ENCODE results near the gene CHN1.
A peak's percentile ranks its signal among the peaks of the same experiment; 100 is the strongest.

CHN1 gene, protein sequence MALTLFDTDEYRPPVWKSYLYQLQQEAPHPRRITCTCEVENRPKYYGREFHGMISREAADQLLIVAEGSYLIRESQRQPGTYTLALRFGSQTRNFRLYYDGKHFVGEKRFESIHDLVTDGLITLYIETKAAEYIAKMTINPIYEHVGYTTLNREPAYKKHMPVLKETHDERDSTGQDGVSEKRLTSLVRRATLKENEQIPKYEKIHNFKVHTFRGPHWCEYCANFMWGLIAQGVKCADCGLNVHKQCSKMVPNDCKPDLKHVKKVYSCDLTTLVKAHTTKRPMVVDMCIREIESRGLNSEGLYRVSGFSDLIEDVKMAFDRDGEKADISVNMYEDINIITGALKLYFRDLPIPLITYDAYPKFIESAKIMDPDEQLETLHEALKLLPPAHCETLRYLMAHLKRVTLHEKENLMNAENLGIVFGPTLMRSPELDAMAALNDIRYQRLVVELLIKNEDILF

DNA sequence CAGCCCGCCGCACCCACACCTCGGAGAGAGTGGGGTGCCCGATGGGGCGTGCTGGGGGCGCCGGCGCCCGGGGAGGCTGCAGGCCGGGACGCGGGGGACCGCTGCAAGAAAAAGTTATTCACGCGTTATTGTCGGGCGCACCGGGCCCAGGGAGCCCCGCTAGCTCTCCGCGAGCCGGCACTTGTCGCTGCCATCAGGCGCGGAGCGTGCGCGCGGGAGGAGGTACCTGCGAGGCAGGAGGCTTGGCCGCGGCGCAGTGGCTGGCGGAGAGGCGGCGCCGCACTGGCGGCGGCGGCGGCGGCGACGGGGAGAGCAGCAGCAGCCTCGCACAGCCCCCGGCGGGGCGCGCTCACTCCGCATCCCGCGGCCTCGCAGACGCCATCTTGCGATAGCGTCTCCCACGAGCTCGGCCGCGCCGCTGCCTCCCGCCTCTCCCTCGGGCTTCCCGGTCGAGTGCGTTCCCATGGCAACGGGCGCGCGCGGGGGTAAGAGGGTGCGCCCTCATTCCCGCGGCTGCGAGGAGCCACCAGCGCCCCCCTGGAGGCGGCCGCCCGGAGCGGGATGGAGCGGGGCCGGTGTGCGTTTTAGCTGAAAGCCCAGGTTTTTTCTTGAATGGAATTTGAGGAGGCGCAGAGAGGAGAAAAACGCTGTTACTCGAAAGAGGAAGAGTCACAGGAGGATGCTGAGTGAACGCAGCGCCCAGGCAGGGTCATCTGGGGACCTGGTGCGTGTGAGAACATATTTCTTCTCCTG, at the start of gene CHN1:
Gene CHN1, minus strand, starts transcription at position 402 of the 753 bp plus-strand sequence. CDS start 469 bp downstream, outside the sequence.
- Histone ChIP-seq H3K4me3 (peak within 1 kb of the TSS; percentile 38 to 65 (median 53)), H3K27ac (peak within 1 kb of the TSS in 17 of 21 experiments; percentile 4 to 78 (median 56))

DNA sequence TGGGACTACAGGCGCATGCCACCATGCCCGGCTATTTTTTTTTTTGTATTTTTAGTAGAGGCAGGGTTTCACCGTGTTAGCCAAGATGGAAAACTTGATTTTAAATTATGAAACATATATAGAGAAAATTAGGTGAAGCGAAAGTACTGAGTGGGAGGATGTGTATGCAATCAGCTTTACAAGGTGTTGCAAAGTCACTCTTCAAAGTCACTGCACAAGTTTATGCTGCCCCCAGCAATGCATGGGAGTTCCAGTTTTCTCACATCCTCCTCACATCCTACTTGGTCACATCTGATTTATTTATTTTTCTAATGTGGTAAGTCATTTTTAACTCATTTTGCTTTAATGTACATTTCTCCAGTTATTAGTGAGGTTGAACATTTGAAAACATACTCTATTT, 49.2 kb upstream of the CHN1 start:
- no peak overlapping the region for H3K27ac ChIP-seq
- no peak overlapping the region for H3K4me3 ChIP-seq

DNA sequence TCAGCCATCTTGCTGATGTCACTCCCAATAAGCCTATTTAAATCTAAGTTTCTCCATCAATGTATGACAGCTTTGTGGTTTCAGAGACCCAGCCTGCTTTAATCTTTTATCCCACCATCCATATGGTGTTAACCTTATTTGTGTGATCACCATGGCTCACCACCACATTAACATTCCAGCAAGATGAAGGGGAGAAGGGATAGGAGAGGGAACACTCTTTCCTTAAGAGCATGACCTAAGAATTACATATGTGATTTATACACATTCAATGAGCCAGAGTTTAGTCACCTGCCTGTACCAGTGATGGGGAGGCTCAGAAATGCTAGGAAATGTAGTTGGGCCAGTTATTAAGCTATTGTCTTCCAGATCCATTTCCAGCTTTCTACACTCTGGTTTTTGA, 44.5 kb upstream of the CHN1 start:
- Histone ChIP-seq H3K4me3 (no peak overlapping the region), H3K27ac (no peak overlapping the region)

DNA sequence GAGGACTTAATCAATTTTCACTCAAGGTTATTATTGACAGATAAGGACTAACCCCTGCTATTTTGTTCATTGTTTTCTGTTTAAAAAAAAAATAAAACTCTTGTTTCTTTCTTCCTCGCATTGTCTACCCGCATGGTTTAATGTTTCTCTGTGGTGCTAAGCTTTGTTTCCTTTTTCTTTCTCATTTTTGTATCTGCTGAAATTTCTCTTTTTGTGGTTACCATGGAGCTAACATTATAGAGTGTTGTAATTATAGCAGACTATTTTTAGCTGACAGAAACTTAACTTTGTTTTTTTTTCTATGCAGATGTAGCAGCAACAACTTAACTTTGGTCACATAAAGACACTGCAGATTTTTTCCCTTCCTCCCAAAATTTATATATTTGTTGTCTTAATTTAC, 43.1 kb upstream of the CHN1 start:
- no peak overlapping the region for H3K4me3 ChIP-seq
- no peak overlapping the region for H3K27ac ChIP-seq

DNA sequence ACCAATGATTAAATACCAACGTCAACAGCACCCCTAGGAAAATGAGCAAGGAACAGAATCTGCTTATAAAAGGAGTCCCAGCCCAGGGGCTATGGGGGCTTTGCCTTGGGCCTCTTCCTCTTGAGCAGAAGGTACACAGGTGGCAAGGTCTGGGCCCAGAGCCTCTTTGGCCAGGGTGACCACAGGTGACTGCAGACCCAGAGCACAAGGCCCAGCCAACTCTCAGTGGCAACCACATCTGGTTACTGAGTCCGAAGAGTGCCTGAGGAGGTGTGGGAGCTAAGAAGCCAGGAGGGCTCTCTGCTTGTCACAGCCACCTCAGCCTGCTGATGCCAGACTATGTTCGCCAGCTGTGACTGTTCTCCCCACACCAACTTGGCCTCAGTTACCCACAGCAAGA, 34.3 kb upstream of the CHN1 start:
- Histone ChIP-seq H3K27ac (no peak overlapping the region), H3K4me3 (no peak overlapping the region)

DNA sequence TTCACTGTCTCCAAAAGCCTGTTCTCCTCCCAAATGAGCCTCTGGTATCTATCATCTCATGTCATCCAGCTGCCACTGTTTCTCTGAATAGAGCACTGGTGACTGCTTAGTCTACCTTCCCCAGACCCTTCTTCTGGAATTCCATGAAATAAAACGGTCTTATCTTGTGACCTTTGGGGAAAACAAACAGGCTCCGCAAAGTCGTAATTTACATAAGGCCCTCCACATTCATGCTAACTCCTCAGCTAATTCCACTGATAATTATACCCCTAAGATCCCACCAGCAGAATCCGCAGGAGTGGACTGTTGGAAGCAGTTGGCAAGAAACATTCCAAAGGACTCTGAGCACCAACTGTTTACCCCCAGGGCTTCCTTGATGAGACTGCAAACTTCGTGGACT, 33.9 kb upstream of the CHN1 start:
- no peak overlapping the region for H3K4me3 ChIP-seq

DNA sequence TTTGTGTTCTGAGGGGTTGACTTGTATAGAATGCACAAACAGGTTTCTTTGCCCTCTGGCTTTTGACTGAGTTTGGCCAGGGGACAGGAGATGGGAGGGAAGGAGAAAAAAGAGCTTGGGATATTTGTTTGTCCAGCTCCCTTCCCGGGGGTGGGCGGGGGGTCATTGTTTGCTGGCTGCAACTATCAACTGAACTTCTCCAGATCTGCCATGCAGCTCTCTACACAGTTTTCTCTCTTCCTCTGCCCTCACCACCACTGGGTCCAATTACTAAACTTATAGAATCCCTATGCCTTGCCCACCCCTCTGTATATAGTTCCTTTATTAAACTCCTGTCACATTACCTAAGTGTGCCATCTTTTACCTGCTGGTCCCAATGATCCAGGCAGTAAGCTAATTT, 32.8 kb upstream of the CHN1 start:
- H3K27ac ChIP-seq = no peak overlapping the region
- no peak overlapping the region for H3K4me3 ChIP-seq

More for the DNA sequence above, 33.9 kb upstream of the CHN1 start:
- no peak overlapping the region for H3K27ac ChIP-seq

DNA sequence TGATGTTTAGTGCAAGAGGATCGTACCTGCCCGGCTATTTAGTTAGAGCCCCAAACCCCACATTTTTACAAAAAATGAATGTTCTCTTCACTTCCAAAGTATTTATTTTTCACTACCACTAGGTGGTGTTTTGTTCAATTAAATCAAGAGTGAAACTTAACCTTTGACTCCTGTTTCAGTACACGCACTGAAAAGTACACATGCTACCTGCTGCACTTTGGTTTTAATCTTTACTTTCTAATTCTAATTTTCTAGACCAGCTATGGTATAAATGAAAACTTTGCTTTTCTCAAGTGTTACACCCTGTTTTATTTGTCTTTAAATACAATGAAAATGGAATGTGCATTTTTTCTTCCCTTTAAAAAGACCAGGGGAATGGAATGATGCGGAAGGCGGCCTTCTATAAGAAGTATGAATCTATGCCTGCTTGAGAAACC, 31.4 kb upstream of the CHN1 start:
- H3K4me3 ChIP-seq = no peak overlapping the region
- H3K27ac ChIP-seq = no peak overlapping the region

DNA sequence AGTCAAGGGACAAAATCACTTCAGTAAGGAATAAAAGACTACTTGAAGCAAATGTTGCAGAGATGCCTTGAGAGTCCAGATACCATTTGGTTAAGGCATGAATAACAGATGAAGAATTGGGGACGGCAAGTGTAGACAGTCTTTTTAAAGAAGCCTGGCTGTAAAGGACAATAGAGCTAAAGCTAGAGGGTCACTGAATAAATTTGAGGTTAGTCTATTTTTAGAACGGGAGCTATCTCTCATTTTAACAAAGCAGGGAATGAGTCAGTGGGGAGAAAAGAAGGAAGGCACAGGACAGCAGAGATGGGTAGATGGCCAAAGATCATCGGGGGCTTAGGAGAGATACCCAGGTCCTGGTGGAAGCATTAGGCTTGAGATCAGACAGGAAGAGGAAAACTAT, 30.6 kb upstream of the CHN1 start:
- no peak overlapping the region for H3K4me3 ChIP-seq
- no peak overlapping the region for H3K27ac ChIP-seq

DNA sequence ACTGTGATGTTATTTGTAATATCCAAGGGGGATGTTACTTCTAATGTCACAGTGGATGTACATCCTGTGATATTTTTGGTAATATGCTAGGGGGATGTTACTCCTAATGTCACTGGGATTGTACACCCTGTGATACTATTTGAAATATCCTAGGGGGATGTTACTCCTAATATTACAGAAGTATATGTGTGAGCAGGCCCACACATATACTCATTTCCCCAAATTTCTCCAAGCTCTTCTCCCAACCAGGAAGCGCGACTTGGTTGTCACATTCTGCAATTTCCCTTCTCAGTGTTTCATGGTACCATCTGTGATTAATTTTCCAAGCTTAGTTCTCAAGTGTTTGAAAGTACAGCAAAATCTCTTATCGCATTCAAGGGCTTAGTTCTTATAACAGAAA, 29.5 kb upstream of the CHN1 start:
- H3K27ac ChIP-seq = no peak overlapping the region
- H3K4me3 ChIP-seq = no peak overlapping the region

DNA sequence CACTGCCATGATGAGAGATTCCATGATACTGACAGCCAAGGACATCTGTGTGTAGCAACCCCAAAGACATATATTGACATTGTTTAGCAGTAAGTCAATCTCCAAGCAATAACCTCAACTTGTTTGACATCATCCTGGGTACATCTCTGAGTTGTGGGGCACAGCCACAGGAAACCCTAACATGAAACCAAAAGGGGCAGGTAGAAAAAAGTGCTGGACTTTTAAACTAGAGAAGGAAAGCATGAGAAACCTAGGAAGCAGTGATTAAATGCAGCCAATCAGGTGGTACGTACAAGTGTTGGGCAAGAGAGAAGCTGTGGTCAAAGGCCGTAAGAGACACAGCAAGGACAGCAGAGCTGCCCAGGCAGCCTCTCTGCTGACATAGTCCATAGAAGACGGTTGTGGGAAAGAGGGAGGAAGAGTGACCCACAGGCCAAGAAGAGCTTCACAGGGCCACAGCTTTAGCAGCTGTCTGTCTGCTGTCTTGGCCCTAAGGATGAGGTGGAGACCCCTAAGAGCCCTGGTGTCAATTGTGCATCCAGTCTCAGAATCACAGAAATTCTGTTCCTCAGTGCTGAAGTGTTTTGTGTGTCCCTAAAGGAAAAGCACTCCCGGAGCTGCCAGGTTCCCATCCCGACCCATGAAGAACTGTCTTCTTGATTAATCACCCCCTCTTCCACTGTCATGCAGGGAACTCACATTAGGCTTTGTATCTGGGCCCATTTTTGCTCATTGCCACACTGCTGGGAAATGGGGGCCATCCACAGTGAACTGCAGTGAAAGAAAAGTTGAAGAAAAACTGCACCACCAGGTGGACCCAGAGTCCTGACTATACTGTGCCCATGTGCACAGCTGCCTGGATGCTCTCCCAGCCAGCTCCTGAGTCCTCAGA, 25.4 kb upstream of the CHN1 start:
- Histone ChIP-seq H3K27ac (no peak overlapping the region), H3K4me3 (no peak overlapping the region)

DNA sequence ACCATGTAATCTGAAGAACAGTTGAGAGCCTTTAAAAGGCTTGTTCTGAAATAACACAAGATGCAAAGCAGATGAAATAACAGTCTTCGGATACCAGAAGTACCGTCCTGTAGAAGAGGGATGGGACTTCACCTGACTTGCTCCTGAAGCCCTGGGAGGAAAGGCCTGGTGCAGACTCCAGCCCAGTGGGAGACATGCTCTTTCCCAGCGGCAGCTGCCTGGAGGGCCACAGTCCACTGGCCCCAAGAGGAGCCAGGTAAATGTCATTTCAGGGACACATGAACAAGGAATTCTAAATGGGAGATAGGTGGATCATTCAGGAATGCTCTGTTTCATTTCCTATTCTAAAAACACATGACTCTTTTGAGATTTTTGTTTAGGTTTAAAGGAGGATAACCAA, 22.6 kb upstream of the CHN1 start:
- H3K4me3 ChIP-seq = no peak overlapping the region
- H3K27ac ChIP-seq = peak overlapping the region in 2 of 21 experiments; percentile 1 to 51

DNA sequence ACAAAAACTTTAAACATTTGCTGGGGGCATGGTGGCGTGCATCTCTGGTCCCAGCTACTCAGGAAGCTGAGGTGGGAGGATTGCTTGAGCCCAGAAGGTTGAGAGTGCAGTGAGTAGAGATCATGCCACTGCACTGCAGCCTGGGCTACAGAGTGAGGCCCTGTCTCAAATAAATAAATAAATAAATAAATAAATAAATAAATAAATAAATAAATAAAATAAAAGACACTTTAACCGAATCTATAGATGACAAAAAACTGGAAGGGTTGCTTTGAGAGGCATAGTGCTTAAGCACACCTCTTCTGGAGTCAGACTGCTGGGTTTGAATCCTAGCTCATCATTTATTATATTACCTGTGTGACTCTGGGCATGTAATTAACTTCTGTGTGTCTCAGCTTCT, 21.2 kb upstream of the CHN1 start:
- Histone ChIP-seq H3K27ac (no peak overlapping the region), H3K4me3 (no peak overlapping the region)

DNA sequence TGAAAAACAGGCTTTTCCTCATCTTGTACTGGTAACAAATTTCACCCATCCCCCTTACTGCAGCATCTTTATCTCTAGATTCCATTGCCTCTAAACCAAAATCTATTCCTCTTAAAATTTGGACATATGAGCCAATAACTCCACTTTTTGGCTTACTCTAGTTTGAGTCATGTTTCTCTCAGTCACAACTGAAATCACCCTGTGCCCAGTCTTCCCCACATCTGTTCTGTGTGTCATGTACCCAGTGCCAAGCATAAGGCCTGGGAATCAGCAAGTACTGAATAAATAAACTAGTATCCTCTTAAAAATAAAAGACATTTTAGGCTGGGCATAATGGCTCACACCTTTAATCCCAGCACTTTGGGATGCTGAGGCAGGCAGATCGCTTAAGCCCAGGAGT, 20.8 kb upstream of the CHN1 start:
- no peak overlapping the region for H3K27ac ChIP-seq

DNA sequence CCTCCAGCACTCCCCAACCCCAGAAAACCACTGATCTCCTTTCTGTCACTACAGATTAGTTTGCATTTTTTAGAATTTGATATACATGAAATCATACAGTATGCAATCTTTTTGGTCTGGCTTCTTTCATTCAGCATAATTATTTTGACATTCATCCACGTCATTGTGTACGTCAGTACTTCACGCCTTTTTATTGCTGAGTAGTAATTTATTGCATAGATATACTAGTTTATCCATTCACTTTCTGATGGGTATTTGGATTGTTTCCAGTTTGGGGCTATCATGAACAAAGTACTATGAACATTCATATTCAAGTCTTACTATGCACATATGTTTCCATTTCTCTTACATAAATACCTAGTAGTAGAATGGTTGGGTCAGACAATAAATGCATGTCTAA, 20.1 kb upstream of the CHN1 start:
- H3K27ac ChIP-seq = no peak overlapping the region
- no peak overlapping the region for H3K4me3 ChIP-seq

More for the DNA sequence above, 20.8 kb upstream of the CHN1 start:
- no peak overlapping the region for H3K4me3 ChIP-seq

DNA sequence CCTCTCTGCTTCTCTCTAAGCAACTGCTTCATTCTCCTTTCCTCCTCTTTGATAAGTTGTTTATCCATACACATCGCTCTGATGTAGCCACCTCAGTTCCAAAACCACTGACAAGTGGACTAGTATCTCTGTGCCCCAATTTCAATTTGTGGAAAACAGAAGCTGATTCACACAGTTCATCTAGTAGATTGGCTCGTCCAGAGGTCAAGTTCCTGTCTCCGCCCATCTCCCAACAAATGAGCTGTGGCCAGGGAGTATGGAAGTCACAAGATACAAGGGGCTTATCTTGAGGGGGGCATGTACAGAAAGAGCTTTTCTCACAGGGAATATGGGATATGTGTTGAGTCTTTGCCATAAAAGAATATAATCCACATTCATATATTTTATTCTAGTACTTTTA, 17.7 kb upstream of the CHN1 start:
- no peak overlapping the region for H3K27ac ChIP-seq
- H3K4me3 ChIP-seq = no peak overlapping the region

DNA sequence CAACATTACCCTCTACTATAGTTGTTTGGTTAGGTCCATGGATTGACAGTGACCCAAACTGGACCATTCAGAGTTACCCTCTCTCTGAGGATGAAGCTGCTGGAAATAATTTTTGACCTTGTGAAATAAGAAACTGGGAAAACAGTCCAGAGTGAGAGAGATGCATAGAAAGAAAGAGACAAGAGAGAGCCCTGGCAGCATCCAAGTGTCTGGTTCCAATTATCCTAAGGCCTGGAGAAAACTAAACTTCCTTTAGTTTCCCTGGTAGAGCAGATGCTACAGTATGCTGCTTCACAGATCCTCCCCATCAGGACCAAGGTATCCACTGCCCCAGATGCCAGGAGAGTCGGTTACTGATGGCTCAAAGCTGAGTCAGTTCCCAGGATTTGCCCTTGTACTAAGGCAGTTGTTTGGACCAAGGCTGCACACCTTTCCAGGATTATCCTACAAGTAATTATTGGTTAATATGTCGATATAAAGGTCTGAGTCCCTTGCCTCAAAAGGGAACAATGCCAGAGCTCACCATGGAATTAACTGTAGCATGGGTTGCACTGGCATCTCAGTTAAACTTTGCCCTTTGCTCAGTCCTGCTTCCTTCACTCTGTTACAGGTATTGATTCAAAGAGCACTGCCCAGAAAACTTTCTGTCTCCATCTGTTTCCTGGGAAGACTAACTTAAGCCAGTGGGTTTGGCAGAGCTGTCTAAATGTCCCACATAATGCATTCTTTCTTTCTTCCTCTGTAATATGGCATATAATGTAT, 14.6 kb upstream of the CHN1 start:
- Histone ChIP-seq H3K27ac (no peak overlapping the region), H3K4me3 (no peak overlapping the region)

DNA sequence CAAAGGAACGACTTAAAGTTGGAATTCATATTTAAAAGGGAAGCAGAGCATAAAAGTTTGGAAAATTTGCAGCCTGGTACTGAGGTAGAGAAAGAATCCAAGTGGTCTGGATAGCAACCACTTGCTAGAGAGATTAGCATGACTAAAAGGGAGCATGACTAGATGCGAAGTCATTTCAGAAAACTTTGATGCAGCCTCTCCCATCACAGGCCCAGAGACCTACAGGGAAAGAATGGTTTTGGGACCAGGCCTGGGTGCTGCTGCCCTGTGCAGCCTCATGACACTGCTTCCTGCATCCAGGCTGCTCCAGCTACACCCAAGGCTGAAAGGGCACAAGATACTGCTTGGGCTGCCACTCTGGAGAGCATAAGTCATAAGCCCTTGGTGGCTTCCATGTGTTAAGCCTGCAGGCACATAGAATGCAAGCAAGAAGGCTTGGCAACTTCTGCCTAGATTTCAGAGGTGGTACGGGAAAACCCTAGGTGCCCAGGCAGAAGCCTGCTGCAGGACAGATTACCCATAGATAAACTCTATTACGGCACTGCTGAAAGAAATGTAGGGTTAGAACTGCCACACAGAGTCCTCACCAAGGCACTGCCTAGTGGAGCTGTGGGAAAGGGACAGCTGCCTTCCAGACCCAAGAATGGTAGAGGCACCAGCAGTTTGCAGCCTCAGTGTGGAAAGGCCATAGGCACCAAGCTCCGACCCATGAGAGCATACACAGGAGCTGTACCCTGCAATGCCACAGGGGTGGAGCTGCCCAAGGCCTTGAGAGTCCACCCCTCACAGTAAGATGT, 12.6 kb upstream of the CHN1 start:
- Histone ChIP-seq H3K4me3 (no peak overlapping the region), H3K27ac (no peak overlapping the region)

DNA sequence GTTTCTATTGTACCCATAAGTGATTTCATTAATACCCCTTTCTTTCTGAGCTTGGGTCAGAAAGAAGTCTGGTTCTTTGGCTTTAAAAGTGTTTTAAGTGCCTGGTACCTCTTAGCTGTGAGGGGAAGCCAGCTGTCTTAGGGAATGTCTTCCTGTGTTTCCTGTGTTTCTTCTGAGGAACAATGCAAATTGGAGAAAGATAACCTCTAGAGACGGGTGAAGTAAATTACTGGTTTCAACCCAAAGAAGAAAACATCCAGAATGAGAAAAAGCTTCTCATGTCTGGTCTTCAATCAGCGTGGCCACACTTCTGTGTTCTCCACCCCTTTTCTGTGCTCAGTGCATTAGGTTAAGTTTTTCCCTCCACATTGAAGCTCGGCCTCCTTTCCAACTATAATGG, 10.2 kb upstream of the CHN1 start:
- H3K4me3 ChIP-seq = no peak overlapping the region
- H3K27ac ChIP-seq = peak overlapping the region in 2 of 21 experiments; percentile 57 to 60
